SK-N-SH treated with all-trans-retinoic acid at 6 μM for 48 hours (cell line): ENCODE data around the gene RBM10.

Source experiments
- ATAC-seq: fragments of 200-7000 bp; cut with Tn5 transposase; 3 replicates; pipeline ENCODE4 v1.9.1; 2020; ENCODE audit warnings: mild to moderate bottlenecking, moderate library complexity
- ARNTL ChIP-seq: fragments of 450-650 bp; formaldehyde crosslinking; IDR thresholded peaks from 2 replicates; pipeline ENCODE4 v1.5.0; 2020; ENCODE audit warnings: low read depth, mild to moderate bottlenecking, moderate library complexity, borderline replicate concordance
- BACH2 ChIP-seq: fragments of 250-450 bp; sonication (Bioruptor Pico); IDR thresholded peaks from 2 replicates; pipeline ENCODE4 v1.9.0; 2021; ENCODE audit warnings: mild to moderate bottlenecking, borderline replicate concordance
- CSDC2 ChIP-seq: fragments of 250-450 bp; sonication (Bioruptor Pico); IDR thresholded peaks from 2 replicates; pipeline ENCODE4 v1.5.0; 2020; ENCODE audit warnings: mild to moderate bottlenecking, moderate library complexity
- ESRRG ChIP-seq: fragments of 250-450 bp; sonication (Bioruptor Pico); IDR thresholded peaks from 2 replicates; pipeline ENCODE4 v1.6.1; 2021; ENCODE audit warnings: mild to moderate bottlenecking
- GLIS3 ChIP-seq: fragments of 250-450 bp; sonication (Bioruptor Pico); IDR thresholded peaks from 2 replicates; pipeline ENCODE4 v1.5.0; 2020; ENCODE audit warnings: mild to moderate bottlenecking, moderate library complexity
- ISL1 ChIP-seq: fragments of 250-450 bp; sonication (Bioruptor Pico); IDR thresholded peaks from 2 replicates; pipeline ENCODE4 v2.1.2; 2022; ENCODE audit warnings: mild to moderate bottlenecking, moderate library complexity
- OSR1 ChIP-seq: fragments of 250-450 bp; sonication (Bioruptor Pico); IDR thresholded peaks from 2 replicates; pipeline ENCODE4 v1.8.0; 2022; ENCODE audit warnings: moderate library complexity, mild to moderate bottlenecking, inconsistent platforms
- RARB ChIP-seq: fragments of 250-450 bp; sonication (Bioruptor Pico); IDR thresholded peaks from 2 replicates; pipeline ENCODE4 v1.8.0; 2021; ENCODE audit warnings: mild to moderate bottlenecking, moderate library complexity
- SNAI2 ChIP-seq: fragments of 250-450 bp; sonication (Bioruptor Pico); IDR thresholded peaks from 2 replicates; pipeline ENCODE4 v1.5.0; 2020; ENCODE audit warnings: mild to moderate bottlenecking, moderate library complexity
- TCF4 ChIP-seq: fragments of 250-450 bp; sonication (Bioruptor Pico); IDR thresholded peaks from 2 replicates; pipeline ENCODE4 v1.8.0; 2021; ENCODE audit warnings: mild to moderate bottlenecking, moderate library complexity, borderline replicate concordance
- TOX ChIP-seq: fragments of 250-450 bp; sonication (Bioruptor Pico); IDR thresholded peaks from 2 replicates; pipeline ENCODE4 v1.8.0; 2021; ENCODE audit warnings: mild to moderate bottlenecking, moderate library complexity, borderline replicate concordance
- ZC3H10 ChIP-seq: fragments of 250-450 bp; sonication (Bioruptor Pico); IDR thresholded peaks from 2 replicates; pipeline ENCODE4 v1.5.1; 2021; ENCODE audit warnings: mild to moderate bottlenecking, moderate library complexity
- ZFP3 ChIP-seq: fragments of 250-450 bp; sonication (Bioruptor Pico); IDR thresholded peaks from 2 replicates; pipeline ENCODE4 v1.5.0; 2020; ENCODE audit warnings: mild to moderate bottlenecking, moderate library complexity
- ZFP30 ChIP-seq: fragments of 450-650 bp; formaldehyde crosslinking; IDR thresholded peaks from 2 replicates; pipeline ENCODE4 v1.5.0; 2022; ENCODE audit warnings: mild to moderate bottlenecking, moderate library complexity
- ZNF565 ChIP-seq: fragments of 450-650 bp; formaldehyde crosslinking; conservative IDR thresholded peaks from 2 replicates; pipeline ENCODE4 v1.5.0; 2020; ENCODE audit warnings: low read depth, mild to moderate bottlenecking, moderate library complexity
- ZNF70 ChIP-seq: fragments of 450-650 bp; formaldehyde crosslinking; IDR thresholded peaks from 2 replicates; pipeline ENCODE4 v1.5.0; 2020; ENCODE audit warnings: mild to moderate bottlenecking, moderate library complexity
- ZNF8 ChIP-seq: fragments of 450-650 bp; formaldehyde crosslinking; IDR thresholded peaks from 2 replicates; pipeline ENCODE4 v1.5.0; 2020; ENCODE audit warnings: mild to moderate bottlenecking, moderate library complexity
- TF ChIP-seq, protein P1 (sequence below): fragments of 250-450 bp; sonication (Bioruptor Pico); IDR thresholded peaks from 2 replicates; pipeline ENCODE4 v1.5.1; 2020; ENCODE audit warnings: low read depth, mild to moderate bottlenecking, moderate library complexity
- TF ChIP-seq, protein P2 (sequence below): fragments of 250-450 bp; sonication (Bioruptor Pico); IDR thresholded peaks from 2 replicates; pipeline ENCODE4 v1.5.0; 2020; ENCODE audit warnings: mild to moderate bottlenecking, moderate library complexity
- TF ChIP-seq, protein P3 (sequence below): fragments of 250-450 bp; sonication (Bioruptor Pico); IDR thresholded peaks from 2 replicates; pipeline ENCODE4 v1.8.0; 2020; ENCODE audit warnings: mild to moderate bottlenecking, moderate library complexity, borderline replicate concordance
- TF ChIP-seq, protein P4 (sequence below): fragments of 250-450 bp; sonication (Bioruptor Pico); IDR thresholded peaks from 2 replicates; pipeline ENCODE4 v1.5.1; 2021; ENCODE audit warnings: mild to moderate bottlenecking, moderate library complexity

The RBM10 gene

DNA sequence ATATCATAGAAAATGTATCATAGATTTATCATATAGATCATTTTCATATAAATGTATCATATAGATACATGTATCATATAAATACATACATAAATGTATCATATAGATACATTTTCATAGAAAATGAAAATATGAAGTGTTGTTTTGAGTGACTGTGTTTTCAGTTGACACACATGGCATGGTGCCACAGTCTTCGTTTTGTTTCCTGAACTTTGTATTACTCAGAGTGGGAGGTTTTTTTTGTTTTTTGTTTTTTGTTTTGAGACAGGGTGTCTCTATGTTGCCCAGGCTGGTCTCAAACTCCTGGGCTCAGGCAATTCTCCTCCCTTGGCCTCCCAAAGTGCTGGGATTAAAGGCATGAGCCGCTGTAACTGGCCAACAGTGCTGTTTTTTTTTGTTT is 3.9 kb downstream of the RBM10 start:
- no peak for TF ChIP-seq SNAI2 (CRISPR knock-in tag)
- TF ChIP-seq BACH2 (CRISPR knock-in tag) = no peak
- TF ChIP-seq ZC3H10 (CRISPR knock-in tag) = no peak
- TF ChIP-seq, protein P1, sequence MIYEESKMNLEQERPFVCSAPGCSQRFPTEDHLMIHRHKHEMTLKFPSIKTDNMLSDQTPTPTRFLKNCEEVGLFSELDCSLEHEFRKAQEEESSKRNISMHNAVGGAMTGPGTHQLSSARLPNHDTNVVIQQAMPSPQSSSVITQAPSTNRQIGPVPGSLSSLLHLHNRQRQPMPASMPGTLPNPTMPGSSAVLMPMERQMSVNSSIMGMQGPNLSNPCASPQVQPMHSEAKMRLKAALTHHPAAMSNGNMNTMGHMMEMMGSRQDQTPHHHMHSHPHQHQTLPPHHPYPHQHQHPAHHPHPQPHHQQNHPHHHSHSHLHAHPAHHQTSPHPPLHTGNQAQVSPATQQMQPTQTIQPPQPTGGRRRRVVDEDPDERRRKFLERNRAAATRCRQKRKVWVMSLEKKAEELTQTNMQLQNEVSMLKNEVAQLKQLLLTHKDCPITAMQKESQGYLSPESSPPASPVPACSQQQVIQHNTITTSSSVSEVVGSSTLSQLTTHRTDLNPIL (CRISPR knock-in tag) = no peak
- TF ChIP-seq ZNF8 = no peak
- TF ChIP-seq ARNTL (CRISPR knock-in tag) = no peak
- no peak for TF ChIP-seq GLIS3 (CRISPR knock-in tag)
- no peak for TF ChIP-seq RARB (CRISPR knock-in tag)
- no peak for TF ChIP-seq ZFP30 (CRISPR knock-in tag)
- TF ChIP-seq, protein P2, sequence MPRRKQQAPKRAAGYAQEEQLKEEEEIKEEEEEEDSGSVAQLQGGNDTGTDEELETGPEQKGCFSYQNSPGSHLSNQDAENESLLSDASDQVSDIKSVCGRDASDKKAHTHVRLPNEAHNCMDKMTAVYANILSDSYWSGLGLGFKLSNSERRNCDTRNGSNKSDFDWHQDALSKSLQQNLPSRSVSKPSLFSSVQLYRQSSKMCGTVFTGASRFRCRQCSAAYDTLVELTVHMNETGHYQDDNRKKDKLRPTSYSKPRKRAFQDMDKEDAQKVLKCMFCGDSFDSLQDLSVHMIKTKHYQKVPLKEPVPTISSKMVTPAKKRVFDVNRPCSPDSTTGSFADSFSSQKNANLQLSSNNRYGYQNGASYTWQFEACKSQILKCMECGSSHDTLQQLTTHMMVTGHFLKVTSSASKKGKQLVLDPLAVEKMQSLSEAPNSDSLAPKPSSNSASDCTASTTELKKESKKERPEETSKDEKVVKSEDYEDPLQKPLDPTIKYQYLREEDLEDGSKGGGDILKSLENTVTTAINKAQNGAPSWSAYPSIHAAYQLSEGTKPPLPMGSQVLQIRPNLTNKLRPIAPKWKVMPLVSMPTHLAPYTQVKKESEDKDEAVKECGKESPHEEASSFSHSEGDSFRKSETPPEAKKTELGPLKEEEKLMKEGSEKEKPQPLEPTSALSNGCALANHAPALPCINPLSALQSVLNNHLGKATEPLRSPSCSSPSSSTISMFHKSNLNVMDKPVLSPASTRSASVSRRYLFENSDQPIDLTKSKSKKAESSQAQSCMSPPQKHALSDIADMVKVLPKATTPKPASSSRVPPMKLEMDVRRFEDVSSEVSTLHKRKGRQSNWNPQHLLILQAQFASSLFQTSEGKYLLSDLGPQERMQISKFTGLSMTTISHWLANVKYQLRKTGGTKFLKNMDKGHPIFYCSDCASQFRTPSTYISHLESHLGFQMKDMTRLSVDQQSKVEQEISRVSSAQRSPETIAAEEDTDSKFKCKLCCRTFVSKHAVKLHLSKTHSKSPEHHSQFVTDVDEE = no peak
- TF ChIP-seq ZNF565 = no peak
- no peak for ATAC-seq

DNA sequence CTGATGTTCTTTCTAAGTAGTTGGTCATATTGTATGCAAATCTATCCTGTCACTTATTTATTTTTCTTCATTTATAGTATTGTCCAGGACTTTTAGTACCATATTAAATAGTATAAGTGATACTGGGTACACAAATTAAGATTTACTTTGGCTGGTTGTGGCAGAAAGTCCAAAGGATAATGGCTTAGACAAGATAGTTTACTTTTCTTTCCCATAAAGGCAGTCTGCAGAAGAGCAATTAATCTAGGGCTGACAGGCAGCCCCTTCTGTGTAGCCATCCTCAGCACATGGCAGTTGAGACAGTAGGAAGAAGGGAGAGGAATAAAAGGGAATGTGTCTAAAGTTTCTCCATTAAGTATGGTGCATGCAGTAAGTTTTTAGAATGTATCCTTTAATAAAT is 6.4 kb downstream of the RBM10 start:
- TF ChIP-seq CSDC2 (CRISPR knock-in tag) = no peak
- no peak for TF ChIP-seq ZFP3 (CRISPR knock-in tag)
- no peak for TF ChIP-seq ZNF565
- TF ChIP-seq, protein P3, sequence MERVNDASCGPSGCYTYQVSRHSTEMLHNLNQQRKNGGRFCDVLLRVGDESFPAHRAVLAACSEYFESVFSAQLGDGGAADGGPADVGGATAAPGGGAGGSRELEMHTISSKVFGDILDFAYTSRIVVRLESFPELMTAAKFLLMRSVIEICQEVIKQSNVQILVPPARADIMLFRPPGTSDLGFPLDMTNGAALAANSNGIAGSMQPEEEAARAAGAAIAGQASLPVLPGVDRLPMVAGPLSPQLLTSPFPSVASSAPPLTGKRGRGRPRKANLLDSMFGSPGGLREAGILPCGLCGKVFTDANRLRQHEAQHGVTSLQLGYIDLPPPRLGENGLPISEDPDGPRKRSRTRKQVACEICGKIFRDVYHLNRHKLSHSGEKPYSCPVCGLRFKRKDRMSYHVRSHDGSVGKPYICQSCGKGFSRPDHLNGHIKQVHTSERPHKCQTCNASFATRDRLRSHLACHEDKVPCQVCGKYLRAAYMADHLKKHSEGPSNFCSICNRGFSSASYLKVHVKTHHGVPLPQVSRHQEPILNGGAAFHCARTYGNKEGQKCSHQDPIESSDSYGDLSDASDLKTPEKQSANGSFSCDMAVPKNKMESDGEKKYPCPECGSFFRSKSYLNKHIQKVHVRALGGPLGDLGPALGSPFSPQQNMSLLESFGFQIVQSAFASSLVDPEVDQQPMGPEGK (CRISPR knock-in tag) = no peak
- no peak for TF ChIP-seq OSR1 (CRISPR knock-in tag)
- ATAC-seq = no peak

DNA sequence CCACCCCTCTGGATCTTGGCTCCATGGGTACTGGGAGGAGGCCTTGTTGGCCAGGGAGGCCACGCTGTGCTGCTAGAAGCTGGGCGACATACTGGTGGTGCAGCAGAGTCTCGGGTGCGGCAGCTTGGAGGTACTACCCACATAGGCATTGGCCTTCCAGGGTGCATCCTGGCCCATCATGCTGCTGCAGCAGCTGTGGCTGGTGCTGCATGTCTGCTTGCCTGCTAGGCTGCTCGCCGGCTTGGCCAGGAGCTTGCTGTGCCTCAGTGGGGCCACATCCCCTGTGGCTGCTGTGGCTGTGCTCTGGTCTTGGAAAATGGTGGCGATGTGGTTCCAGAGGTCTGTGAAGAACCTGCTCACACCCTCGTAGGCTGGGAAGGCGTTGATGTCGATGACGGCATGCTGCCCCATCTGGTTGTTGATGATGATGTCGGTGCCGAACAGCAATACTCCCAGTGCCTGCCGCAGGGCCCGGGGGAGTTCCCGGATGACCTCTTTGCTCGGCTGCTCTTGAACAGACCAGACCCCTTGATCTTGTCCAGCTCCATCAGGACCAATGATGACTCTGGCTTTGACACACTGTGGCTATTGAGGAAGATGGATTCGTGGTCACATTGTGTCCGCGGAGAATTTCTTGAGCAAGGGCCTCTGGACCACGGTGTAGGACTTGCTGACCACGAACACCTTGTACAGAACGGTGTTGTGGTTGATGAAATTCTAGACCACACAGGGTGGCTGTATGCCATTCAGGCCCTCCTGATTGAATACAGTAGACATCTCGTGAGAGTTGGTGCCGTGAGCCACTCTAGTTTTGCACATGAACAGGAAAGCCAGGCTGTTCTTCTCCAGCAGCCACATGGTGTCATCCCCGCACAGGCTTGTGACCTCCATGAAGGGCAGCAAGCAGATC is 11.8 kb downstream of the RBM10 start:
- no peak for ATAC-seq
- TF ChIP-seq RARB (CRISPR knock-in tag) (no peak), ZNF565 (no peak), ZNF8 (no peak), ZC3H10 (CRISPR knock-in tag) (no peak), TCF4 (CRISPR knock-in tag) (no peak), ISL1 (CRISPR knock-in tag) (no peak), ZFP30 (CRISPR knock-in tag) (no peak), ESRRG (CRISPR knock-in tag) (no peak), SNAI2 (CRISPR knock-in tag) (no peak), ARNTL (CRISPR knock-in tag) (no peak), CSDC2 (CRISPR knock-in tag) (no peak), OSR1 (CRISPR knock-in tag) (no peak), ZNF70 (no peak), ZFP3 (CRISPR knock-in tag) (no peak), TOX (CRISPR knock-in tag) (no peak)
- TF ChIP-seq, protein P4, sequence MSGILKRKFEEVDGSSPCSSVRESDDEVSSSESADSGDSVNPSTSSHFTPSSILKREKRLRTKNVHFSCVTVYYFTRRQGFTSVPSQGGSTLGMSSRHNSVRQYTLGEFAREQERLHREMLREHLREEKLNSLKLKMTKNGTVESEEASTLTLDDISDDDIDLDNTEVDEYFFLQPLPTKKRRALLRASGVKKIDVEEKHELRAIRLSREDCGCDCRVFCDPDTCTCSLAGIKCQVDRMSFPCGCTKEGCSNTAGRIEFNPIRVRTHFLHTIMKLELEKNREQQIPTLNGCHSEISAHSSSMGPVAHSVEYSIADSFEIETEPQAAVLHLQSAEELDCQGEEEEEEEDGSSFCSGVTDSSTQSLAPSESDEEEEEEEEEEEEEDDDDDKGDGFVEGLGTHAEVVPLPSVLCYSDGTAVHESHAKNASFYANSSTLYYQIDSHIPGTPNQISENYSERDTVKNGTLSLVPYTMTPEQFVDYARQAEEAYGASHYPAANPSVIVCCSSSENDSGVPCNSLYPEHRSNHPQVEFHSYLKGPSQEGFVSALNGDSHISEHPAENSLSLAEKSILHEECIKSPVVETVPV = no peak
- TF ChIP-seq, protein P1 (CRISPR knock-in tag) = no peak
- TF ChIP-seq, protein P3 (CRISPR knock-in tag) = no peak
- TF ChIP-seq, protein P2 = no peak
